ENCODE measurements around the gene RHOBTB1. TPM values are rescaled to one million over a fixed set of nuclear protein-coding genes. Genes with fewer than 3 reads are reported as not detected.
"Not testable (repeated sequence)": the region's sequence is repeated elsewhere in the genome, so short reads cannot be mapped to it uniquely, and the experiment has no call there.

Gene RHOBTB1
- total and polyA plus RNA-seq, 9 of the 15 experiments (the other 6 are each of a cell fraction or from before 2014, with no cell fraction given) = 1.7 to 11.7 (median 9.3) TPM

- TF ChIP-seq CREB1 (IDR thresholded peaks at IDR 0.05) (no peak), CREB1 (CRISPR knock-in tag; IDR thresholded peaks at IDR 0.05) (no peak), STAT5B (CRISPR knock-in tag; IDR thresholded peaks at IDR 0.05) (no peak), IRF2 (CRISPR knock-in tag; IDR thresholded peaks at IDR 0.05) (no peak), TCF7L2 (IDR thresholded peaks at IDR 0.05; ENCODE audit: low read depth, low read length) (no peak), TAF1 (IDR thresholded peaks at IDR 0.05; ENCODE audit: control insufficient read depth, extremely low read depth, insufficient read depth, low read length, severe bottlenecking) (no peak), KLF10 (CRISPR knock-in tag; IDR thresholded peaks at IDR 0.05) (no peak), ETV1 (tag; conservative IDR thresholded peaks at IDR 0.05; ENCODE audit: low read depth) (no peak)
- TF ChIP-seq, protein P1, sequence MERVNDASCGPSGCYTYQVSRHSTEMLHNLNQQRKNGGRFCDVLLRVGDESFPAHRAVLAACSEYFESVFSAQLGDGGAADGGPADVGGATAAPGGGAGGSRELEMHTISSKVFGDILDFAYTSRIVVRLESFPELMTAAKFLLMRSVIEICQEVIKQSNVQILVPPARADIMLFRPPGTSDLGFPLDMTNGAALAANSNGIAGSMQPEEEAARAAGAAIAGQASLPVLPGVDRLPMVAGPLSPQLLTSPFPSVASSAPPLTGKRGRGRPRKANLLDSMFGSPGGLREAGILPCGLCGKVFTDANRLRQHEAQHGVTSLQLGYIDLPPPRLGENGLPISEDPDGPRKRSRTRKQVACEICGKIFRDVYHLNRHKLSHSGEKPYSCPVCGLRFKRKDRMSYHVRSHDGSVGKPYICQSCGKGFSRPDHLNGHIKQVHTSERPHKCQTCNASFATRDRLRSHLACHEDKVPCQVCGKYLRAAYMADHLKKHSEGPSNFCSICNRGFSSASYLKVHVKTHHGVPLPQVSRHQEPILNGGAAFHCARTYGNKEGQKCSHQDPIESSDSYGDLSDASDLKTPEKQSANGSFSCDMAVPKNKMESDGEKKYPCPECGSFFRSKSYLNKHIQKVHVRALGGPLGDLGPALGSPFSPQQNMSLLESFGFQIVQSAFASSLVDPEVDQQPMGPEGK (CRISPR knock-in tag; IDR thresholded peaks at IDR 0.05; ENCODE audit: borderline replicate concordance) = no peak
These were observed 36.7 kb downstream of the RHOBTB1 start (continued) for GRCh38 chr10:60907236-60907635.

- H3K27me3 ChIP-seq (ENCODE audit: control insufficient read depth in 2 of 2, insufficient read depth in 2 of 2, low read length in 2 of 2); BruUV-seq (replicated peaks); H3K4me2 ChIP-seq (ENCODE audit: insufficient read depth, low read length); H3K4me1 ChIP-seq (replicated peaks in 1 of 2; ENCODE audit: control insufficient read depth in 2 of 2, insufficient read depth in 2 of 2, low read length in 2 of 2); H2AFZ ChIP-seq (ENCODE audit: low read depth, low read length); ATAC-seq; H3K79me2 ChIP-seq (ENCODE audit: control insufficient read depth, insufficient read depth, low read length); FAIRE-seq; POLR2A ChIA-PET; H3K4me3 ChIP-seq; H3K9me3 ChIP-seq (replicated peaks; ENCODE audit: control insufficient read depth, insufficient read depth, low read depth, low read length); H3K9me1 ChIP-seq (ENCODE audit: control insufficient read depth, insufficient read depth, low read length); H3K9ac ChIP-seq (ENCODE audit: insufficient read depth in 1 of 2, low read depth in 2 of 2, low read length in 2 of 2); H4K20me1 ChIP-seq (replicated peaks; ENCODE audit: control insufficient read depth, insufficient read depth, low read length); H3K27ac ChIP-seq (ENCODE audit: extremely low read depth, low read depth, low read length); H3K36me3 ChIP-seq (ENCODE audit: control insufficient read depth, insufficient read depth, low read length); in situ Hi-C loops (cut with MboI); CTCF ChIA-PET (ENCODE audit: low intra/inter-chr PET ratio); intact Hi-C loops (cut with micrococcal nuclease); DNase-seq (ENCODE audit: extremely low read depth in 1 of 4, low spot score in 3 of 4): not testable (repeated sequence)
- TF ChIP-seq, protein P2, sequence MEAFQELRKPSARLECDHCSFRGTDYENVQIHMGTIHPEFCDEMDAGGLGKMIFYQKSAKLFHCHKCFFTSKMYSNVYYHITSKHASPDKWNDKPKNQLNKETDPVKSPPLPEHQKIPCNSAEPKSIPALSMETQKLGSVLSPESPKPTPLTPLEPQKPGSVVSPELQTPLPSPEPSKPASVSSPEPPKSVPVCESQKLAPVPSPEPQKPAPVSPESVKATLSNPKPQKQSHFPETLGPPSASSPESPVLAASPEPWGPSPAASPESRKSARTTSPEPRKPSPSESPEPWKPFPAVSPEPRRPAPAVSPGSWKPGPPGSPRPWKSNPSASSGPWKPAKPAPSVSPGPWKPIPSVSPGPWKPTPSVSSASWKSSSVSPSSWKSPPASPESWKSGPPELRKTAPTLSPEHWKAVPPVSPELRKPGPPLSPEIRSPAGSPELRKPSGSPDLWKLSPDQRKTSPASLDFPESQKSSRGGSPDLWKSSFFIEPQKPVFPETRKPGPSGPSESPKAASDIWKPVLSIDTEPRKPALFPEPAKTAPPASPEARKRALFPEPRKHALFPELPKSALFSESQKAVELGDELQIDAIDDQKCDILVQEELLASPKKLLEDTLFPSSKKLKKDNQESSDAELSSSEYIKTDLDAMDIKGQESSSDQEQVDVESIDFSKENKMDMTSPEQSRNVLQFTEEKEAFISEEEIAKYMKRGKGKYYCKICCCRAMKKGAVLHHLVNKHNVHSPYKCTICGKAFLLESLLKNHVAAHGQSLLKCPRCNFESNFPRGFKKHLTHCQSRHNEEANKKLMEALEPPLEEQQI (IDR thresholded peaks at IDR 0.05) = 0 out of 2 replicates have a peak, but pooled peaks have one; percentile 53
- TF ChIP-seq TRIM24 (IDR thresholded peaks at IDR 0.05) (0 out of 4 replicates have a peak, but pooled peaks of 1 of the 2 experiments have one; percentile 11), ZNF431 (CRISPR knock-in tag; IDR thresholded peaks at IDR 0.05) (peak; percentile 74), TRIM28 (IDR thresholded peaks at IDR 0.05) (0 out of 2 replicates have a peak, but pooled peaks have one; percentile 24)
- 44% methylated on average over 6 of the region's 6 CpGs for WGBS (ENCODE audit: insufficient coverage, low coverage, missing lambda C conversion rate)
These were observed 37.2 kb downstream of the RHOBTB1 start for GRCh38 chr10:60906825-60907224.

Data from K562 (cell line).